CD4-positive, alpha-beta T cell (primary cell): Measurements from ENCODE around the gene HDAC10. TPM values are rescaled to one million over a fixed set of nuclear protein-coding genes. Genes with fewer than 3 reads are reported as not detected.

Source experiments
- ATAC-seq: fragments of 200-7000 bp; cut with Tn5 transposase; one replicate; pipeline ENCODE4 v1.10.0; 2022; ENCODE audit warnings: mild to moderate bottlenecking; ENCODE audit not compliant: poor library complexity
- CTCF ChIA-PET: fragments of 350-600 bp; sonication (Branson Sonifier 250); formaldehyde crosslinking; loops from one replicate; lab custom pipeline; 2021; ENCODE audit warnings: antibody characterized with exemption, inconsistent platforms; lab: Charles Lee
- POLR2A ChIA-PET: fragments of 350-600 bp; sonication (Branson Sonifier 250); formaldehyde crosslinking; loops from one replicate; lab custom pipeline; 2021; ENCODE audit warnings: antibody characterized with exemption, inconsistent platforms; lab: Charles Lee
- DNase-seq, 14 experiments: peaks; one replicate each; pipeline ENCODE4 v3.0.0-alpha.2; 2013 to 2020; ENCODE audit warnings: mixed read lengths in 2 of 14
- H3K27ac ChIP-seq, 2 donors: one replicate each; pipeline versions ENCODE4 v1.5.1 to v1.7.0; 2013; ENCODE audit warnings: low read length in 2 of 2, low read depth in 1 of 2, mild to moderate bottlenecking in 1 of 2
- H3K27me3 ChIP-seq, 2 experiments: 1 replicate in 1 of 2; 2 replicates in 1 of 2; pipeline versions ENCODE4 v1.6.1 to v1.7.0; 2013; ENCODE audit warnings: low read length in 2 of 2, control low read depth in 1 of 2, mild to moderate bottlenecking in 1 of 2, moderate library complexity in 1 of 2; ENCODE audit not compliant: insufficient read depth in 2 of 2, control insufficient read depth in 1 of 2
- H3K36me3 ChIP-seq: one replicate; pipeline ENCODE4 v1.6.1; 2013; ENCODE audit warnings: low read length, control low read depth; ENCODE audit not compliant: insufficient read depth
- H3K4me1 ChIP-seq: one replicate; pipeline ENCODE4 v1.6.1; 2013; ENCODE audit warnings: low read length, control low read depth; ENCODE audit not compliant: insufficient read depth
- H3K4me3 ChIP-seq: one replicate; pipeline ENCODE4 v1.5.1; 2013; ENCODE audit warnings: mild to moderate bottlenecking, low read length, moderate library complexity
- H3K9me3 ChIP-seq, 2 experiments: 1 replicate in 1 of 2; 2 replicates in 1 of 2; pipeline versions ENCODE4 v1.6.1 to v1.7.0; 2013; ENCODE audit warnings: low read length in 2 of 2, mild to moderate bottlenecking in 2 of 2, control low read depth in 1 of 2, moderate library complexity in 1 of 2; ENCODE audit not compliant: control insufficient read depth in 1 of 2, insufficient read depth in 1 of 2
- H3K27ac Mint-ChIP-seq: one replicate; pipeline ENCODE4 v1.8.0; 2020; ENCODE audit warnings: mixed read lengths
- H3K27me3 Mint-ChIP-seq: one replicate; pipeline ENCODE4 v1.8.0; 2021; ENCODE audit warnings: mixed read lengths
- H3K36me3 Mint-ChIP-seq: one replicate; pipeline ENCODE4 v1.8.0; 2021; ENCODE audit warnings: low read depth, mixed read lengths
- H3K4me1 Mint-ChIP-seq: one replicate; pipeline ENCODE4 v1.8.0; 2021; ENCODE audit warnings: low read depth, mixed read lengths
- H3K4me3 Mint-ChIP-seq: one replicate; pipeline ENCODE4 v1.8.0; 2020; ENCODE audit warnings: mild to moderate bottlenecking, mixed read lengths
- H3K9me3 Mint-ChIP-seq: one replicate; pipeline ENCODE4 v1.8.0; 2020; ENCODE audit warnings: mixed read lengths
- CTCF ChIP-seq: fragments of 200-600 bp; IDR thresholded peaks from one replicate; pipeline ENCODE4 v1.8.0; 2022; ENCODE audit warnings: antibody characterized with exemption, mild to moderate bottlenecking
- intact Hi-C, 2 experiments: fragments of 100-400 bp; cut with DNase I in 1 of 2; cut with micrococcal nuclease in 1 of 2; formaldehyde crosslinking; loops; one replicate each; pipeline versions ENCODE4 v1.15.1 to v1.9.0; 2023 to 2025; cut with DNase I, micrococcal nuclease
- total RNA-seq, 174 experiments: library from RNA in 2 of 174; stranded (reverse) in 2 of 174; gene quantifications; one replicate each; pipeline ENCODE4 v1.2.3 and lab custom pipeline; 2021 to 2026

Gene HDAC10
- total RNA-seq, 2 experiments from 2014 or later = 87.3 to 88.7 TPM

GRCh38 chr22:50252082-50253045 is 1.3 kb upstream of the HDAC10 start:
- H3K36me3 ChIP-seq = peaks cover 14% of the 10 kb centered on the region
- Mint-ChIP-seq H3K27me3 (no peaks in the 10 kb centered on the region), H3K36me3 (peaks cover 7% of the 10 kb centered on the region), H3K4me1 (peaks cover 23% of the 10 kb centered on the region), H3K9me3 (no peaks in the 10 kb centered on the region), H3K4me3 (peak overlapping the region; percentile 84), H3K27ac (peak overlapping the region; percentile 55)
- POLR2A ChIA-PET = interaction anchor here (0.9 to 3.1 kb wide), 8 partner anchors 12 to 369 kb away, joined by 3 to 17 read pairs (median 5); partner anchors contain the start of genes LMF2, NCAPH2 and SCO2
- peak; percentile 69 for ATAC-seq
- TF ChIP-seq CTCF = peak; percentile 70
- CTCF ChIA-PET = interaction anchor here (0.7 to 2.5 kb wide), 6 partner anchors 11 to 273 kb away, joined by 3 to 16 read pairs (median 4); partner anchors contain the start of gene SCO2
- no peak overlapping the region for H3K27ac ChIP-seq
- peak; percentile 54 to 84 (median 70) for DNase-seq
- intact Hi-C loops = loop anchor here (1.0 to 5.0 kb wide), 5 partner anchors 18 to 246 kb away; partner anchors contain the start of genes DENND6B (in 2 of the 2), MAPK11 (in 1 of the 2) and PPP6R2 (in 1 of the 2)
- H3K4me1 ChIP-seq = peaks cover 43% of the 10 kb centered on the region
- no peak overlapping the region for H3K4me3 ChIP-seq
- H3K9me3 ChIP-seq = no peaks in the 10 kb centered on the region
- H3K27me3 ChIP-seq = no peaks in the 10 kb centered on the region

DNA sequence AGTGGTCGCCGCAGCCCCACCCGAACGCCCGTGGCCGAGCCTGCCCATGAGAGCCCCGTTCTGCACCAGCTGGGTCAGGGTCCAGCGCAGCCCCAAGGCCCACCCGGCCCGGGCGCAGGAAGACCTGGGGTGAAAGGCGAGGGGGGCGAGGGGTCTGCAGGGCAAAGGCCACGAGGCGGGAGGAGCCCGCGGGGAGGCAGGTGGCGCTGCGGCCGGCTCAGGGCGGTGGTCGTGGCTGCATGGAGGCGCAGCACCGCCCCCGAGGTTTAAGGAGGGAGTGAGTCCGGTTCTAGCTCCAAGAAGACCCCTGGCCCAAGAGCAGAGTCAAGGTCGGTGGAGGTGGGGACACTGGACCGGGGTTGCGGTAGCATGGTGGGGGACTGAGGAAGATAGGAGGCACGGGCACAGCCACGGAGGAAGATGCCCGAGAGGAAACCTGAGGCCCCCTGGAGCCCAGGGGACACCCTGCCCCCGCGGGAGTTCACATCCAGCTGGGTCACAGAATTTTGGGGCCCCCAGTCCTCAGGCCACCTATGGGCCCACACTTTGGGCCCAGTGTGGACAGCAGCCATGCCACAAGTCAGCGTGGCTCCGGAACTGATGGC is 514 bp upstream of the HDAC10 start:
- ATAC-seq (peak; percentile 9), DNase-seq (peak in 1 of 14 experiments; percentile 36)
- peaks cover 50% of the 10 kb centered on the region for H3K4me1 ChIP-seq
- intact Hi-C loops = loop anchor here (1.0 to 5.0 kb wide), 5 partner anchors 19 to 247 kb away; partner anchors contain the start of genes DENND6B (in 2 of the 2), MAPK11 (in 1 of the 2) and PPP6R2 (in 1 of the 2)
- ChIA-PET POLR2A (interaction anchor here (1.0 to 3.1 kb wide), 11 partner anchors 9 to 377 kb away, joined by 3 to 17 read pairs (median 5); partner anchors contain the start of genes ARSA, LMF2, NCAPH2 and SCO2), CTCF (interaction anchor here (0.6 to 2.5 kb wide), 6 partner anchors 11 to 369 kb away, joined by 3 to 16 read pairs (median 4); partner anchors contain the start of gene SCO2)
- Mint-ChIP-seq H3K36me3 (peaks cover 12% of the 10 kb centered on the region), H3K27ac (peak overlapping the region; percentile 55), H3K9me3 (no peaks in the 10 kb centered on the region), H3K4me3 (peak overlapping the region; percentile 84), H3K27me3 (no peaks in the 10 kb centered on the region), H3K4me1 (peaks cover 26% of the 10 kb centered on the region)
- no peaks in the 10 kb centered on the region for H3K9me3 ChIP-seq
- no peaks in the 10 kb centered on the region for H3K27me3 ChIP-seq
- H3K36me3 ChIP-seq = peaks cover 19% of the 10 kb centered on the region
- peak overlapping the region in 1 of 2 donors; percentile 13 for H3K27ac ChIP-seq
- H3K4me3 ChIP-seq = peak overlapping the region; percentile 87
- TF ChIP-seq CTCF = no peak

- peak overlapping the region; percentile 87 for H3K4me3 ChIP-seq
- intact Hi-C loops = loop anchor here in 1 of 2 experiments (5.0 kb wide), 1 partner anchor 247 kb away; no protein-coding TSS in a partner anchor
- peaks cover 63% of the 10 kb centered on the region for H3K4me1 ChIP-seq
- ATAC-seq (no peak), DNase-seq (no peak)
- H3K27ac ChIP-seq = no peak overlapping the region
- H3K9me3 Mint-ChIP-seq = no peaks in the 10 kb centered on the region
- peak overlapping the region; percentile 47 for H3K27ac Mint-ChIP-seq
- ChIA-PET POLR2A (interaction anchor here (0.7 to 3.1 kb wide), 10 partner anchors 9 to 378 kb away, joined by 3 to 17 read pairs (median 4); partner anchors contain the start of genes ARSA, LMF2, MAPK12 and NCAPH2), CTCF (interaction anchor here (1.3 to 2.5 kb wide), 2 partner anchors 22 to 275 kb away, joined by 3 to 9 read pairs; partner anchors contain the start of gene SCO2)
- H3K4me3 Mint-ChIP-seq = peak overlapping the region; percentile 80
- no peak for TF ChIP-seq CTCF
- no peaks in the 10 kb centered on the region for H3K27me3 Mint-ChIP-seq
- peaks cover 29% of the 10 kb centered on the region for H3K36me3 ChIP-seq
- H3K9me3 ChIP-seq = no peaks in the 10 kb centered on the region
- peaks cover 12% of the 10 kb centered on the region for H3K36me3 Mint-ChIP-seq
- H3K4me1 Mint-ChIP-seq = peaks cover 26% of the 10 kb centered on the region
- H3K27me3 ChIP-seq = no peaks in the 10 kb centered on the region
Observed at GRCh38 chr22:50250249-50250554, 863 bp downstream of the HDAC10 start.
